Psoas muscle (tissue), 8 donors: ENCODE measurements around the gene CABCOCO1. TPM values are rescaled to one million over a fixed set of nuclear protein-coding genes. Genes with fewer than 3 reads are reported as not detected.

ENCODE experiments used
- ATAC-seq, 4 donors: fragments of 200-7000 bp; cut with Tn5 transposase; one replicate each; pipeline ENCODE4 v1.9.1; 2020; ENCODE audit warnings: moderate library complexity in 3 of 4, mild to moderate bottlenecking in 2 of 4
- DNase-seq, 2 donors: peaks; one replicate each; pipeline ENCODE4 v3.0.0-alpha.2; 2020
- H3K27ac ChIP-seq: fragments of 200-600 bp; one replicate; pipeline ENCODE4 v1.8.0; 2022
- H3K27me3 ChIP-seq, 3 donors: fragments of 200-600 bp in 1 of 3; one replicate each; pipeline versions ENCODE4 v1.6.1 to v1.8.0; 2013 to 2022; ENCODE audit warnings: low read length in 2 of 3, mild to moderate bottlenecking in 2 of 3, moderate library complexity in 1 of 3; ENCODE audit not compliant: insufficient read depth in 3 of 3
- H3K36me3 ChIP-seq, 2 donors: fragments of 200-600 bp in 1 of 2; one replicate each; pipeline versions ENCODE4 v1.6.1 to v1.8.0; 2013 to 2022; ENCODE audit warnings: low read depth in 1 of 2, mild to moderate bottlenecking in 1 of 2, moderate library complexity in 1 of 2; ENCODE audit not compliant: insufficient read depth in 1 of 2
- H3K4me1 ChIP-seq: fragments of 200-600 bp; one replicate; pipeline ENCODE4 v1.8.0; 2022
- H3K4me3 ChIP-seq: fragments of 200-600 bp; one replicate; pipeline ENCODE4 v1.8.0; 2022; ENCODE audit warnings: mild to moderate bottlenecking
- H3K9me3 ChIP-seq: fragments of 200-600 bp; one replicate; pipeline ENCODE4 v1.8.0; 2022
- CTCF ChIP-seq: fragments of 200-600 bp; IDR thresholded peaks from one replicate; pipeline ENCODE4 v1.8.0; 2022; ENCODE audit warnings: antibody characterized with exemption
- WGBS, 3 donors: extraction: QIAGEN DNeasy Blood & Tissue Kit; methylation state at CpG; one replicate each; pipeline versions ENCODE4 v1.1.6 to v1.1.7; 2013; 5-methylcytosine and 5-hydroxymethylcytosine counted together
- intact Hi-C, 2 donors: fragments of 100-400 bp; cut with DNase I; formaldehyde crosslinking; loops; one replicate each; pipeline versions ENCODE4 v1.11.0 to v1.14.2; 2022
- polyA plus RNA-seq, 3 donors: library from polyadenylated mRNA; stranded (reverse); fragments of 200-250 nt; gene quantifications; one replicate each; pipeline ENCODE4 v1.2.3, GENCODE V29; 2013
- total RNA-seq, 4 donors: library from RNA; stranded (reverse); fragmentation: NEBNext Ultra II Directional in 2 of 4; extraction: Animal tissue kit (Norgen Biotek cat#: 25700) in 2 of 4; gene quantifications; one replicate each; pipeline versions ENCODE4 v1.2.1 to v1.2.4, GENCODE V29; 2021 to 2023
- donor health status: healthy with polysubstance abuse.
- donor health status: DM: no; HTN: no; CAD: no; lungs with moderate emphysema.
- donor health status: Bipolar disorder and iron deficiency.
- donor health status: healthy.
- donor health status: DM: yes; HTN: yes; CAD: no.
- donor health status: DM: no; HTN: no; CAD: no.
- donor health status: DM: no; HTN: no; CAD: no.
- donor health status: DM: yes; HTN: yes; CAD: no.

CABCOCO1 gene
- total and polyA plus RNA-seq, 7 donors, result 0.03 to 0.04 TPM; not detected in 5

DNA sequence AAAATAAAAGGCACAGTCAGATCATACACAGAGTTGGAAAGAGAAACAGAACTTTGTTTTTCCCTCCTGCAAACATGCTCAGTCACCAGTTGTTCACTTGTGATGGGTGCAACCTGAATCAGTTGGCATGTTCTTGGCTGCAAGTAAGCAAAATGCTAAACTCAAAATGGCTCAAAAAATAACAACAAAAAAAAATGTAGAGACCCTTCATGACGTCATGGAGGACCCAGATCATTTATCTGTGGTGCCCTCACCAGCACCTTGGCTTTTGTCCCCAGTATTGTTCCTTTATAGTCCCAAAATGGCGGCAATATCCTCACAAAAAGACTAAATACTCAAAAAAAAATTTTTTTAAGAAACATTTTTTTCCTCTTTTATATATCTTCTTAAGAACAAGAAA, 112.4 kb downstream of the CABCOCO1 start:
- Histone ChIP-seq H3K27ac (no peak overlapping the region), H3K36me3 (no peaks in the 10 kb centered on the region), H3K4me3 (no peak overlapping the region), H3K27me3 (no peaks in the 10 kb centered on the region), H3K4me1 (no peaks in the 10 kb centered on the region), H3K9me3 (no peaks in the 10 kb centered on the region)
- ATAC-seq (no peak), DNase-seq (no peak)
- intact Hi-C loops, result no loop called here
- WGBS, 3 donors, result 58 to 70% (median 58%) methylated on average over 2 of the region's 2 CpGs
- TF ChIP-seq CTCF, result no peak

- Histone ChIP-seq H3K4me1 (no peaks in the 10 kb centered on the region), H3K9me3 (no peaks in the 10 kb centered on the region), H3K27ac (no peak overlapping the region), H3K4me3 (no peak overlapping the region), H3K36me3 (no peaks in the 10 kb centered on the region), H3K27me3 (no peaks in the 10 kb centered on the region)
- DNase-seq (no peak), ATAC-seq (no peak)
- WGBS, 3 donors, result 80 to 88% (median 83%) methylated on average over 7 of the region's 7 CpGs
- no peak for TF ChIP-seq CTCF
- intact Hi-C loops, result no loop called here
Measured at GRCh38 chr10:61776615-61777266, 114.0 kb downstream of the CABCOCO1 start.

GRCh38 chr10:61778137-61778536, 115.4 kb downstream of the CABCOCO1 start:
- Histone ChIP-seq H3K4me3 (no peak overlapping the region), H3K27me3 (no peaks in the 10 kb centered on the region), H3K4me1 (no peaks in the 10 kb centered on the region), H3K9me3 (no peaks in the 10 kb centered on the region), H3K27ac (no peak overlapping the region), H3K36me3 (no peaks in the 10 kb centered on the region)
- no peak for TF ChIP-seq CTCF
- intact Hi-C loops, result no loop called here
- DNase-seq (no peak), ATAC-seq (no peak)

GRCh38 chr10:61779276-61779675, 116.5 kb downstream of the CABCOCO1 start:
- DNase-seq (no peak), ATAC-seq (no peak)
- TF ChIP-seq CTCF, result no peak
- no peaks in the 10 kb centered on the region for H3K4me1 ChIP-seq
- WGBS, 3 donors, result 82 to 86% (median 82%) methylated on average over 6 of the region's 6 CpGs
- no peaks in the 10 kb centered on the region for H3K36me3 ChIP-seq
- no peak overlapping the region for H3K27ac ChIP-seq
- intact Hi-C loops, result no loop called here
- no peak overlapping the region for H3K4me3 ChIP-seq
- no peaks in the 10 kb centered on the region for H3K27me3 ChIP-seq
- no peaks in the 10 kb centered on the region for H3K9me3 ChIP-seq
